GM12878 (cell line): Measurements from ENCODE around the gene SSBP3. TPM values are rescaled to one million over a fixed set of nuclear protein-coding genes. Genes with fewer than 3 reads are reported as not detected.

Experiments
- ATF7 ChIP-seq: fragments of 450-650 bp; IDR thresholded peaks from 2 replicates; pipeline ENCODE4 v1.6.1; 2016; ENCODE audit warnings: low read depth, mild to moderate bottlenecking
- CEBPB ChIP-seq, 2 experiments: fragments of 150-350 bp in 1 of 2; IDR thresholded peaks; 2 replicates each; pipeline ENCODE4 v1.6.1; 2012 to 2014; ENCODE audit warnings: low read depth in 2 of 2, low read length in 2 of 2, borderline replicate concordance in 1 of 2, inconsistent platforms in 1 of 2
- EED ChIP-seq: sonication (generic); IDR thresholded peaks from 2 replicates; pipeline ENCODE4 v1.6.1; 2016; ENCODE audit warnings: antibody characterized with exemption, low read depth
- EZH2 ChIP-seq: IDR thresholded peaks from 2 replicates; pipeline ENCODE4 v1.6.1; 2012; ENCODE audit warnings: low read depth, mild to moderate bottlenecking, control low read depth, inconsistent platforms, low read length, borderline replicate concordance; ENCODE audit not compliant: control insufficient read depth
- GATAD2B ChIP-seq: fragments of 450-650 bp; conservative IDR thresholded peaks from 2 replicates; pipeline ENCODE4 v1.6.1; 2017; ENCODE audit warnings: low read depth, mild to moderate bottlenecking, moderate library complexity
- HDGF ChIP-seq: fragments of 450-650 bp; IDR thresholded peaks from 2 replicates; pipeline ENCODE4 v1.6.1; 2016; ENCODE audit warnings: antibody characterized with exemption
- IKZF1 ChIP-seq: fragments of 450-650 bp; conservative IDR thresholded peaks from 2 replicates; pipeline ENCODE4 v1.6.1; 2017; ENCODE audit warnings: antibody characterized with exemption, mild to moderate bottlenecking
- JUNB ChIP-seq: IDR thresholded peaks from 2 replicates; pipeline ENCODE4 v1.6.1; 2016; ENCODE audit warnings: antibody characterized with exemption, mild to moderate bottlenecking
- JUND ChIP-seq: IDR thresholded peaks from 2 replicates; pipeline ENCODE4 v1.6.1; 2012; ENCODE audit warnings: low read depth, mild to moderate bottlenecking, low read length, improper control_type of control experiment, moderate library complexity
- MYB ChIP-seq: fragments of 150-350 bp; IDR thresholded peaks from 2 replicates; pipeline ENCODE4 v1.6.1; 2014; ENCODE audit warnings: mild to moderate bottlenecking, low read depth, low read length, borderline replicate concordance
- MYC ChIP-seq: IDR thresholded peaks from 2 replicates; pipeline ENCODE4 v1.6.1; 2011; ENCODE audit warnings: mild to moderate bottlenecking, low read length, moderate library complexity, inconsistent platforms; ENCODE audit not compliant: insufficient read depth, insufficient replicate concordance, insufficient read length, severe bottlenecking
- PML ChIP-seq: IDR thresholded peaks from 2 replicates; pipeline ENCODE4 v1.6.1; 2012; ENCODE audit warnings: low read length, inconsistent platforms
- POLR2AphosphoS2 ChIP-seq: IDR thresholded peaks from 2 replicates; pipeline ENCODE4 v1.6.1; 2011; ENCODE audit warnings: low read depth, mild to moderate bottlenecking, low read length, improper control_type of control experiment, moderate library complexity
- SIN3A ChIP-seq: IDR thresholded peaks from 2 replicates; pipeline ENCODE4 v1.6.1; 2012; ENCODE audit warnings: low read depth, low read length, improper control_type of control experiment
- STAT3 ChIP-seq: IDR thresholded peaks from 2 replicates; pipeline ENCODE4 v1.6.1; 2011; ENCODE audit warnings: low read depth, low read length, improper control_type of control experiment
- TAF1 ChIP-seq: IDR thresholded peaks from 2 replicates; pipeline ENCODE4 v1.6.1; 2011; ENCODE audit warnings: mild to moderate bottlenecking, low read depth, low read length, borderline replicate concordance
- TCF12 ChIP-seq: IDR thresholded peaks from 2 replicates; pipeline ENCODE4 v1.6.1; 2011; ENCODE audit warnings: low read depth, mild to moderate bottlenecking, low read length
- YY1 ChIP-seq: IDR thresholded peaks from 2 replicates; pipeline ENCODE4 v1.6.1; 2011; ENCODE audit warnings: low read depth, mild to moderate bottlenecking, low read length
- ZNF274 ChIP-seq: IDR thresholded peaks from one replicate; pipeline ENCODE4 v1.8.0; 2011; ENCODE audit not compliant: insufficient read length, insufficient read depth
- polyA plus RNA-seq, 11 experiments: library from polyadenylated mRNA; depleted of rRNA in 4 of 11; unstranded in 6 of 11; stranded (reverse) in 5 of 11; fragments of >200 nt; fragmentation: Nextera tagmentation in 4 of 11; fragmentation: Illumina TruSeq in 1 of 11; extraction: Ambion mirVana in 4 of 11; extraction: Trizol in 1 of 11; gene quantifications; 1 replicate in 1 of 11; 2 replicates in 10 of 11; pipeline versions ENCODE4 v1.2.1 to v1.2.3, GENCODE V29; 2011 to 2016; ENCODE audit warnings: inconsistent platforms in 2 of 11, missing spikeins in 2 of 11, low read depth in 1 of 11
- total RNA-seq, 4 experiments: library from RNA; depleted of rRNA in 3 of 4; stranded (reverse); fragments of >200 nt in 3 of 4; fragmentation: Illumina TruSeq in 1 of 4; extraction: Trizol in 1 of 4; gene quantifications; 2 replicates each; pipeline versions ENCODE4 v1.2.1 to v1.2.3, GENCODE V29; 2013 to 2021
- TF ChIP-seq, protein P1 (sequence below): IDR thresholded peaks from 2 replicates; pipeline ENCODE4 v1.6.1; 2012; ENCODE audit warnings: improper control_type of control experiment, low read depth, low read length; ENCODE audit not compliant: insufficient replicate concordance
- TF ChIP-seq, protein P2 (sequence below): IDR thresholded peaks from 2 replicates; pipeline ENCODE4 v1.6.1; 2011; ENCODE audit warnings: low read depth, mild to moderate bottlenecking, low read length, moderate library complexity, borderline replicate concordance; ENCODE audit errors: extremely low read depth
- TF ChIP-seq, protein P3 (sequence below): fragments of 450-650 bp; IDR thresholded peaks from 2 replicates; pipeline ENCODE4 v1.6.1; 2018; ENCODE audit warnings: borderline replicate concordance, mild to moderate bottlenecking; ENCODE audit not compliant: partially characterized antibody

The SSBP3 gene
- total and polyA plus RNA-seq, 10 of the 15 experiments (the other 5 are each of a cell fraction or from before 2014, with no cell fraction given) = 4.1 to 51.7 (median 17.1) TPM

DNA sequence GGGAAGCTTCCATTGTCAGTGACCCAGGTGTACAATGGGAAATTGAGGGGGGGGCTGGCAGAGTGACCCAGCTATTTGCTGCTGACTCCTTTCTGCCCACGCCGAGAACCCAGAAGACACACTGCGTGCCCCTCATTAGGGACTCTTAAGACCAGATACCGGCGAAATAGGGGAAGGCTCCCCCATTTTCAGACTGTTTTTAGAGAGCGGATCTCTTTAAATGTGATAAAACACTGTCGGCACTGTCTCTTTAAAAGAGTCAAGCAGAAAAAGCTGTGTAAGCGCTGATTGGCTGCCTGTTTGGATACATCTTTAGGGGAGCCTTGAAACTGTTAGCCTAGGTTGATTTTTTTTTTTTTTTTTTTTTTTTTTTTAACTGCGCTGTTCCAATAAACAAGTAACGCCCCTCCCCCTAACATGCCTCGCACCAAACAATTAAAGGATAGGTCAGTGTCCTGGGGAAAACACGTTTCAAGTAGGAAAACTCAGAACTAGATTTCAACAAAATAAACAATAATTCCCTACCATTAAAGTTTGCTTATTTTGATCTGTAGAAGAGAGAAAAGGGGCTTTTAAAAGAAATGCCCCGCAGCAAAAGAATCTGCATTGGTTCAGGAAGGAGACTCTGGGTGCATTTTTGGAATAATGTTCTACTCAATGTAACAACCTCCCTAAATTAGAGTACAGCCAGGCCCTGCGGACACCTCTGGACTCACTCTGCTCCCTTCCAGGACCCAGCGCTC, 1.4 kb upstream of the SSBP3 start (continued):
- TF ChIP-seq, protein P1, sequence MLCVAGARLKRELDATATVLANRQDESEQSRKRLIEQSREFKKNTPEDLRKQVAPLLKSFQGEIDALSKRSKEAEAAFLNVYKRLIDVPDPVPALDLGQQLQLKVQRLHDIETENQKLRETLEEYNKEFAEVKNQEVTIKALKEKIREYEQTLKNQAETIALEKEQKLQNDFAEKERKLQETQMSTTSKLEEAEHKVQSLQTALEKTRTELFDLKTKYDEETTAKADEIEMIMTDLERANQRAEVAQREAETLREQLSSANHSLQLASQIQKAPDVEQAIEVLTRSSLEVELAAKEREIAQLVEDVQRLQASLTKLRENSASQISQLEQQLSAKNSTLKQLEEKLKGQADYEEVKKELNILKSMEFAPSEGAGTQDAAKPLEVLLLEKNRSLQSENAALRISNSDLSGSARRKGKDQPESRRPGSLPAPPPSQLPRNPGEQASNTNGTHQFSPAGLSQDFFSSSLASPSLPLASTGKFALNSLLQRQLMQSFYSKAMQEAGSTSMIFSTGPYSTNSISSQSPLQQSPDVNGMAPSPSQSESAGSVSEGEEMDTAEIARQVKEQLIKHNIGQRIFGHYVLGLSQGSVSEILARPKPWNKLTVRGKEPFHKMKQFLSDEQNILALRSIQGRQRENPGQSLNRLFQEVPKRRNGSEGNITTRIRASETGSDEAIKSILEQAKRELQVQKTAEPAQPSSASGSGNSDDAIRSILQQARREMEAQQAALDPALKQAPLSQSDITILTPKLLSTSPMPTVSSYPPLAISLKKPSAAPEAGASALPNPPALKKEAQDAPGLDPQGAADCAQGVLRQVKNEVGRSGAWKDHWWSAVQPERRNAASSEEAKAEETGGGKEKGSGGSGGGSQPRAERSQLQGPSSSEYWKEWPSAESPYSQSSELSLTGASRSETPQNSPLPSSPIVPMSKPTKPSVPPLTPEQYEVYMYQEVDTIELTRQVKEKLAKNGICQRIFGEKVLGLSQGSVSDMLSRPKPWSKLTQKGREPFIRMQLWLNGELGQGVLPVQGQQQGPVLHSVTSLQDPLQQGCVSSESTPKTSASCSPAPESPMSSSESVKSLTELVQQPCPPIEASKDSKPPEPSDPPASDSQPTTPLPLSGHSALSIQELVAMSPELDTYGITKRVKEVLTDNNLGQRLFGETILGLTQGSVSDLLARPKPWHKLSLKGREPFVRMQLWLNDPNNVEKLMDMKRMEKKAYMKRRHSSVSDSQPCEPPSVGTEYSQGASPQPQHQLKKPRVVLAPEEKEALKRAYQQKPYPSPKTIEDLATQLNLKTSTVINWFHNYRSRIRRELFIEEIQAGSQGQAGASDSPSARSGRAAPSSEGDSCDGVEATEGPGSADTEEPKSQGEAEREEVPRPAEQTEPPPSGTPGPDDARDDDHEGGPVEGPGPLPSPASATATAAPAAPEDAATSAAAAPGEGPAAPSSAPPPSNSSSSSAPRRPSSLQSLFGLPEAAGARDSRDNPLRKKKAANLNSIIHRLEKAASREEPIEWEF = no peak
- TF ChIP-seq SIN3A = no peak; the same call in 1 of the 2 replicates
- 0 out of 2 replicates have a peak, but pooled peaks have one; percentile 52 for TF ChIP-seq GATAD2B
- no peak for TF ChIP-seq YY1
- TF ChIP-seq TCF12 = no peak
- no peak for TF ChIP-seq MYC
- no peak for TF ChIP-seq MYB
- TF ChIP-seq STAT3 = no peak
- no peak for TF ChIP-seq JUNB
- no peak for TF ChIP-seq POLR2AphosphoS2
- TF ChIP-seq ZNF274 = no peak
- TF ChIP-seq EZH2 = no peak
- TF ChIP-seq TAF1 = no peak
- peak; percentile 47; the same call in 1 of the 2 replicates for TF ChIP-seq EED
- no peak for TF ChIP-seq HDGF
- TF ChIP-seq JUND = no peak
- TF ChIP-seq, protein P2, sequence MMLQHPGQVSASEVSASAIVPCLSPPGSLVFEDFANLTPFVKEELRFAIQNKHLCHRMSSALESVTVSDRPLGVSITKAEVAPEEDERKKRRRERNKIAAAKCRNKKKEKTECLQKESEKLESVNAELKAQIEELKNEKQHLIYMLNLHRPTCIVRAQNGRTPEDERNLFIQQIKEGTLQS = no peak
- TF ChIP-seq PML = peak; percentile 71; the same call in 1 of the 2 replicates
- TF ChIP-seq IKZF1 = peak; percentile 26; the same call in 1 of the 2 replicates
- TF ChIP-seq ATF7 = peak; percentile 52
- no peak for TF ChIP-seq CEBPB (IDR thresholded peaks at IDR 0.05; ENCODE audit: borderline replicate concordance in 1 of 2, low read depth in 2 of 2, low read length in 2 of 2)
- TF ChIP-seq, protein P3, sequence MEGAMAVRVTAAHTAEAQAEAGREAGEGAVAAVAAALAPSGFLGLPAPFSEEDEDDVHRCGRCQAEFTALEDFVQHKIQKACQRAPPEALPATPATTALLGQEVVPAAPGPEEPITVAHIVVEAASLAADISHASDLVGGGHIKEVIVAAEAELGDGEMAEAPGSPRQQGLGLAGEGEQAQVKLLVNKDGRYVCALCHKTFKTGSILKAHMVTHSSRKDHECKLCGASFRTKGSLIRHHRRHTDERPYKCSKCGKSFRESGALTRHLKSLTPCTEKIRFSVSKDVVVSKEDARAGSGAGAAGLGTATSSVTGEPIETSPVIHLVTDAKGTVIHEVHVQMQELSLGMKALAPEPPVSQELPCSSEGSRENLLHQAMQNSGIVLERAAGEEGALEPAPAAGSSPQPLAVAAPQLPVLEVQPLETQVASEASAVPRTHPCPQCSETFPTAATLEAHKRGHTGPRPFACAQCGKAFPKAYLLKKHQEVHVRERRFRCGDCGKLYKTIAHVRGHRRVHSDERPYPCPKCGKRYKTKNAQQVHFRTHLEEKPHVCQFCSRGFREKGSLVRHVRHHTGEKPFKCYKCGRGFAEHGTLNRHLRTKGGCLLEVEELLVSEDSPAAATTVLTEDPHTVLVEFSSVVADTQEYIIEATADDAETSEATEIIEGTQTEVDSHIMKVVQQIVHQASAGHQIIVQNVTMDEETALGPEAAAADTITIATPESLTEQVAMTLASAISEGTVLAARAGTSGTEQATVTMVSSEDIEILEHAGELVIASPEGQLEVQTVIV = no peak
